GM23338 (cell line): Measurements from ENCODE around the gene NDST3. TPM values are rescaled to one million over a fixed set of nuclear protein-coding genes. Genes with fewer than 3 reads are reported as not detected.

Source experiments
- ATAC-seq: fragments of 200-7000 bp; cut with Tn5 transposase; 3 replicates; pipeline ENCODE4 v1.9.1; 2020
- DNase-seq: peaks from one replicate; pipeline ENCODE4 v3.0.0-alpha.2; 2015; ENCODE audit warnings: low spot score
- H2AFZ ChIP-seq: fragments of 200-600 bp; sonication (generic); 2 replicates; pipeline ENCODE4 v1.8.0; 2016; ENCODE audit warnings: antibody characterized with exemption, mild to moderate bottlenecking, moderate library complexity
- H3F3A ChIP-seq: fragments of 200-600 bp; sonication (generic); replicated peaks from 2 replicates; pipeline ENCODE4 v1.8.0; 2017; ENCODE audit warnings: antibody characterized with exemption, mixed run types, low read depth
- H3K27ac ChIP-seq: fragments of 200-600 bp; sonication (generic); 2 replicates; pipeline ENCODE4 v1.6.1; 2016; ENCODE audit warnings: low read depth
- H3K27me3 ChIP-seq: fragments of 200-600 bp; sonication (generic); 2 replicates; pipeline ENCODE4 v1.8.0; 2016; ENCODE audit warnings: mild to moderate bottlenecking, mixed run types, moderate library complexity; ENCODE audit not compliant: insufficient read depth
- H3K36me3 ChIP-seq: fragments of 200-600 bp; sonication (generic); 2 replicates; pipeline ENCODE4 v1.8.0; 2016; ENCODE audit warnings: mild to moderate bottlenecking; ENCODE audit not compliant: insufficient read depth
- H3K4me1 ChIP-seq: fragments of 200-600 bp; sonication (generic); 2 replicates; pipeline ENCODE4 v1.8.0; 2016; ENCODE audit warnings: mild to moderate bottlenecking, moderate library complexity; ENCODE audit not compliant: insufficient read depth
- H3K4me2 ChIP-seq: fragments of 200-600 bp; sonication (generic); 2 replicates; pipeline ENCODE4 v1.7.1; 2017; ENCODE audit warnings: mixed run types
- H3K4me3 ChIP-seq: fragments of 200-600 bp; sonication (generic); 2 replicates; pipeline ENCODE4 v1.6.1; 2016; ENCODE audit warnings: mixed run types
- H3K79me2 ChIP-seq: fragments of 200-600 bp; sonication (generic); replicated peaks from 2 replicates; pipeline ENCODE4 v1.8.0; 2017; ENCODE audit warnings: mild to moderate bottlenecking; ENCODE audit not compliant: insufficient read depth
- H3K9me2 ChIP-seq: fragments of 200-600 bp; sonication (generic); 2 replicates; pipeline ENCODE4 v1.8.0; 2017; ENCODE audit not compliant: insufficient read depth
- H4K20me1 ChIP-seq: fragments of 200-600 bp; sonication (generic); replicated peaks from 2 replicates; pipeline ENCODE4 v1.8.0; 2017; ENCODE audit warnings: mild to moderate bottlenecking; ENCODE audit not compliant: insufficient read depth
- H3K27ac Mint-ChIP-seq: 2 replicates; pipeline ENCODE4 v1.8.0; 2020; ENCODE audit warnings: inconsistent platforms, mild to moderate bottlenecking, moderate library complexity, mixed read lengths
- H3K27me3 Mint-ChIP-seq: 3 replicates; pipeline ENCODE4 v1.8.0; 2022; ENCODE audit warnings: low read depth, mild to moderate bottlenecking, moderate library complexity, mixed read lengths, inconsistent platforms; ENCODE audit not compliant: insufficient read depth, poor library complexity
- H3K36me3 Mint-ChIP-seq: 3 replicates; pipeline ENCODE4 v1.8.0; 2021; ENCODE audit warnings: low read depth, mild to moderate bottlenecking, inconsistent platforms, moderate library complexity, mixed read lengths
- H3K4me1 Mint-ChIP-seq: 3 replicates; pipeline ENCODE4 v1.8.0; 2020; ENCODE audit warnings: mild to moderate bottlenecking, inconsistent platforms, mixed read lengths
- H3K4me3 Mint-ChIP-seq: 3 replicates; pipeline ENCODE4 v1.8.0; 2021; ENCODE audit warnings: moderate library complexity, mild to moderate bottlenecking, inconsistent platforms, mixed read lengths
- H3K9me3 Mint-ChIP-seq: 3 replicates; pipeline ENCODE4 v1.8.0; 2020; ENCODE audit warnings: moderate library complexity, mild to moderate bottlenecking, inconsistent platforms, mixed read lengths
- CREB1 ChIP-seq: fragments of 250-450 bp; sonication (Bioruptor Pico); IDR thresholded peaks from 2 replicates; pipeline ENCODE4 v1.5.0; 2020; ENCODE audit warnings: low read depth, mild to moderate bottlenecking, moderate library complexity
- CTCF ChIP-seq, 2 experiments: fragments of 200-600 bp in 1 of 2; sonication (generic) in 1 of 2; conservative IDR thresholded peaks; 2 replicates each; pipeline versions ENCODE4 v1.5.1 to v1.6.1; 2016 to 2017; ENCODE audit warnings: antibody characterized with exemption in 2 of 2, low read depth in 2 of 2, mild to moderate bottlenecking in 2 of 2, moderate library complexity in 1 of 2
- EZH2 ChIP-seq: fragments of 200-600 bp; sonication (generic); IDR thresholded peaks from one replicate; pipeline ENCODE4 v1.8.0; 2017; ENCODE audit warnings: antibody characterized with exemption, mild to moderate bottlenecking, low read depth; ENCODE audit not compliant: unreplicated experiment
- EZH2phosphoT487 ChIP-seq: fragments of 200-600 bp; sonication (generic); IDR thresholded peaks from one replicate; pipeline ENCODE4 v1.8.1; 2018; ENCODE audit warnings: antibody characterized with exemption; ENCODE audit not compliant: unreplicated experiment
- JUNB ChIP-seq: IDR thresholded peaks from one replicate; pipeline ENCODE4 v1.6.1; 2016; ENCODE audit warnings: antibody characterized with exemption; ENCODE audit not compliant: unreplicated experiment
- NANOG ChIP-seq: IDR thresholded peaks from 2 replicates; pipeline ENCODE4 v1.6.1; 2016; ENCODE audit warnings: antibody characterized with exemption, borderline replicate concordance
- STAT1 ChIP-seq: IDR thresholded peaks from one replicate; pipeline ENCODE4 v1.6.1; 2016; ENCODE audit warnings: antibody characterized with exemption; ENCODE audit not compliant: unreplicated experiment
- ZNF331 ChIP-seq: fragments of 250-450 bp; sonication (Bioruptor Pico); IDR thresholded peaks from 2 replicates; pipeline ENCODE4 v1.5.0; 2020; ENCODE audit warnings: low read depth, mild to moderate bottlenecking, moderate library complexity
- ZNF462 ChIP-seq: fragments of 250-450 bp; sonication (Bioruptor Pico); IDR thresholded peaks from 2 replicates; pipeline ENCODE4 v1.5.0; 2020; ENCODE audit warnings: mild to moderate bottlenecking, moderate library complexity
- polyA plus RNA-seq: library from polyadenylated mRNA; unstranded; fragments of >200 nt; fragmentation: Nextera tagmentation; extraction: Ambion mirVana; gene quantifications from 2 replicates; pipeline ENCODE4 v1.2.1, GENCODE V29; 2016
- total RNA-seq: library from RNA; depleted of rRNA; stranded (reverse); fragments of >200 nt; shearing (Covaris generic); gene quantifications from 2 replicates; pipeline ENCODE4 v1.2.3, GENCODE V29; 2014

Gene NDST3
- total and polyA plus RNA-seq, 2 experiments from 2014 or later: 0.19 to 0.56 TPM

GRCh38 chr4:118289794-118290193 lies 255.5 kb downstream of the NDST3 start:
- no peak overlapping the region for H3K4me2 ChIP-seq
- peaks cover 7% of the 10 kb centered on the region; the same call in 1 of the 2 replicates for H3K4me1 ChIP-seq
- no peaks in the 10 kb centered on the region for H3K9me2 ChIP-seq
- H3K27me3 ChIP-seq: no peaks in the 10 kb centered on the region
- no peak overlapping the region for H2AFZ ChIP-seq
- H3K9me3 Mint-ChIP-seq: no peaks in the 10 kb centered on the region
- no peak overlapping the region for H3K27ac Mint-ChIP-seq
- DNase-seq: no peak
- peaks cover 7% of the 10 kb centered on the region for H3K27me3 Mint-ChIP-seq
- no peak overlapping the region for H3K4me3 Mint-ChIP-seq
- no peaks in the 10 kb centered on the region for H3K36me3 Mint-ChIP-seq
- TF ChIP-seq EZH2 (no peak), CREB1 (CRISPR knock-in tag) (no peak), JUNB (no peak), NANOG (no peak), STAT1 (no peak), ZNF331 (CRISPR knock-in tag) (no peak), CTCF (conservative IDR thresholded peaks at IDR 0.05; ENCODE audit: low read depth in 2 of 2) (no peak), EZH2phosphoT487 (no peak), ZNF462 (CRISPR knock-in tag) (no peak)
- H3K4me1 Mint-ChIP-seq: peaks cover 6% of the 10 kb centered on the region; the same call in 1 of the 3 replicates
- no peak overlapping the region for H3K4me3 ChIP-seq
- H4K20me1 ChIP-seq: no peaks in the 10 kb centered on the region
- no peaks in the 10 kb centered on the region for H3K79me2 ChIP-seq
- no peaks in the 10 kb centered on the region for H3K36me3 ChIP-seq
- ATAC-seq: no peak
- H3F3A ChIP-seq: no peaks in the 10 kb centered on the region
- no peak overlapping the region for H3K27ac ChIP-seq
